Stimulated activated naive CD8-positive, alpha-beta T cell treated with anti-CD3 and anti-CD28 coated beads, Interleukin-15, Interleukin-2, amounts not matched to agents 100 ng/mL and 50 ng/mL, for 24 hours (primary cell): Measurements from ENCODE around the gene ORC5.
"Not testable (repeated sequence)": the region's sequence is repeated elsewhere in the genome, so short reads cannot be mapped to it uniquely, and the experiment has no call there.

Source experiments
- H3K27ac Mint-ChIP-seq: one replicate; pipeline ENCODE4 v1.8.0; 2021; ENCODE audit warnings: mild to moderate bottlenecking, mixed read lengths
- H3K27me3 Mint-ChIP-seq: one replicate; pipeline ENCODE4 v1.8.0; 2021; ENCODE audit warnings: mixed read lengths
- H3K36me3 Mint-ChIP-seq: one replicate; pipeline ENCODE4 v1.8.0; 2021; ENCODE audit warnings: low read depth, mixed read lengths
- H3K4me1 Mint-ChIP-seq: one replicate; pipeline ENCODE4 v1.8.0; 2021; ENCODE audit warnings: low read depth, mixed read lengths
- H3K4me3 Mint-ChIP-seq: one replicate; pipeline ENCODE4 v1.8.0; 2021; ENCODE audit warnings: mild to moderate bottlenecking, mixed read lengths
- H3K9me3 Mint-ChIP-seq: one replicate; pipeline ENCODE4 v1.8.0; 2021; ENCODE audit warnings: mixed read lengths

The ORC5 gene

GRCh38 chr7:104217620-104218019 is 9.8 kb upstream of the ORC5 start:
- peaks cover 15% of the 10 kb centered on the region for H3K27me3 Mint-ChIP-seq
- no peaks in the 10 kb centered on the region for H3K36me3 Mint-ChIP-seq

GRCh38 chr7:104209063-104209462 is 1.2 kb upstream of the ORC5 start:
- H3K4me3 Mint-ChIP-seq = peak overlapping the region; percentile 92

More at GRCh38 chr7:104217620-104218019, 9.8 kb upstream of the ORC5 start:
- H3K27ac Mint-ChIP-seq = no peak overlapping the region
- H3K4me3 Mint-ChIP-seq = no peak overlapping the region
- H3K9me3 Mint-ChIP-seq = peaks cover 8% of the 10 kb centered on the region
- H3K4me1 Mint-ChIP-seq = no peaks in the 10 kb centered on the region

GRCh38 chr7:104208421-104208780 is 588 bp upstream of the ORC5 start:
- peaks cover 36% of the 10 kb centered on the region for H3K4me1 Mint-ChIP-seq
- no peaks in the 10 kb centered on the region for H3K9me3 Mint-ChIP-seq
- H3K27me3 Mint-ChIP-seq = peaks cover 19% of the 10 kb centered on the region
- H3K36me3 Mint-ChIP-seq = peaks cover 7% of the 10 kb centered on the region
- H3K27ac Mint-ChIP-seq = peak overlapping the region; percentile 90
- peak overlapping the region; percentile 92 for H3K4me3 Mint-ChIP-seq

More at GRCh38 chr7:104209063-104209462, 1.2 kb upstream of the ORC5 start:
- Mint-ChIP-seq H3K27me3 (peaks cover 21% of the 10 kb centered on the region), H3K36me3 (peaks cover under 1% of the 10 kb centered on the region), H3K27ac (no peak overlapping the region), H3K9me3 (no peaks in the 10 kb centered on the region), H3K4me1 (peaks cover 33% of the 10 kb centered on the region)

- peak overlapping the region; percentile 90 for H3K27ac Mint-ChIP-seq
- H3K27me3 Mint-ChIP-seq = peaks cover 11% of the 10 kb centered on the region
- peaks cover 17% of the 10 kb centered on the region for H3K36me3 Mint-ChIP-seq
- H3K9me3 Mint-ChIP-seq = no peaks in the 10 kb centered on the region
- H3K4me1 Mint-ChIP-seq = peaks cover 36% of the 10 kb centered on the region
- H3K4me3 Mint-ChIP-seq = peak overlapping the region; percentile 92
Observed at GRCh38 chr7:104207348-104207730, 474 bp downstream of the ORC5 start.

GRCh38 chr7:104206841-104207240 is 972 bp downstream of the ORC5 start:
- peaks cover 36% of the 10 kb centered on the region for H3K4me1 Mint-ChIP-seq
- H3K27me3 Mint-ChIP-seq = peaks cover 10% of the 10 kb centered on the region
- peaks cover 22% of the 10 kb centered on the region for H3K36me3 Mint-ChIP-seq
- H3K27ac Mint-ChIP-seq = peak overlapping the region; percentile 90
- H3K9me3 Mint-ChIP-seq = no peaks in the 10 kb centered on the region
- peak overlapping the region; percentile 92 for H3K4me3 Mint-ChIP-seq

- Mint-ChIP-seq H3K27ac (no peak overlapping the region), H3K36me3 (peaks cover 84% of the 10 kb centered on the region), H3K9me3 (peaks cover 5% of the 10 kb centered on the region), H3K4me3 (no peak overlapping the region), H3K4me1 (peaks cover 7% of the 10 kb centered on the region), H3K27me3 (no peaks in the 10 kb centered on the region)
Observed at GRCh38 chr7:104198673-104199278, 9.0 kb downstream of the ORC5 start.

GRCh38 chr7:104196161-104196560 is 11.7 kb downstream of the ORC5 start:
- Mint-ChIP-seq H3K36me3 (peaks cover 86% of the 10 kb centered on the region), H3K4me1 (peaks cover 7% of the 10 kb centered on the region), H3K27me3 (no peaks in the 10 kb centered on the region), H3K9me3 (peaks cover 9% of the 10 kb centered on the region), H3K27ac (no peak overlapping the region), H3K4me3 (no peak overlapping the region)

GRCh38 chr7:104192434-104192833 is 15.4 kb downstream of the ORC5 start:
- Mint-ChIP-seq H3K36me3 (peaks cover 83% of the 10 kb centered on the region), H3K27me3 (no peaks in the 10 kb centered on the region), H3K4me3 (no peak overlapping the region), H3K27ac (no peak overlapping the region), H3K4me1 (peaks cover 10% of the 10 kb centered on the region), H3K9me3 (peaks cover 8% of the 10 kb centered on the region)

- H3K36me3 Mint-ChIP-seq = peaks cover 86% of the 10 kb centered on the region
- no peaks in the 10 kb centered on the region for H3K27me3 Mint-ChIP-seq
- no peak overlapping the region for H3K4me3 Mint-ChIP-seq
- no peak overlapping the region for H3K27ac Mint-ChIP-seq
- H3K9me3 Mint-ChIP-seq = peaks cover 4% of the 10 kb centered on the region
- no peaks in the 10 kb centered on the region for H3K4me1 Mint-ChIP-seq
Observed at GRCh38 chr7:104185346-104185745, 22.5 kb downstream of the ORC5 start.

- H3K27ac Mint-ChIP-seq = no peak overlapping the region
- H3K4me3 Mint-ChIP-seq = no peak overlapping the region
- peaks cover 8% of the 10 kb centered on the region for H3K9me3 Mint-ChIP-seq
- peaks cover 85% of the 10 kb centered on the region for H3K36me3 Mint-ChIP-seq
- H3K27me3 Mint-ChIP-seq = no peaks in the 10 kb centered on the region
- H3K4me1 Mint-ChIP-seq = no peaks in the 10 kb centered on the region
Observed at GRCh38 chr7:104179178-104179577, 28.6 kb downstream of the ORC5 start.

GRCh38 chr7:104177565-104178083 is 30.2 kb downstream of the ORC5 start:
- H3K36me3 Mint-ChIP-seq = peaks cover 81% of the 10 kb centered on the region
- not testable (repeated sequence) for H3K9me3 Mint-ChIP-seq, H3K27me3 Mint-ChIP-seq, H3K4me3 Mint-ChIP-seq, H3K27ac Mint-ChIP-seq, H3K4me1 Mint-ChIP-seq

GRCh38 chr7:104176332-104176731 is 31.5 kb downstream of the ORC5 start:
- Mint-ChIP-seq H3K27me3 (no peaks in the 10 kb centered on the region), H3K36me3 (peaks cover 79% of the 10 kb centered on the region), H3K27ac (no peak overlapping the region), H3K9me3 (peaks cover 8% of the 10 kb centered on the region), H3K4me3 (no peak overlapping the region), H3K4me1 (no peaks in the 10 kb centered on the region)

- H3K36me3 Mint-ChIP-seq = peaks cover 77% of the 10 kb centered on the region
- H3K27ac Mint-ChIP-seq = no peak overlapping the region
- peaks cover 8% of the 10 kb centered on the region for H3K9me3 Mint-ChIP-seq
- H3K27me3 Mint-ChIP-seq = no peaks in the 10 kb centered on the region
- H3K4me1 Mint-ChIP-seq = no peaks in the 10 kb centered on the region
- H3K4me3 Mint-ChIP-seq = no peak overlapping the region
Observed at GRCh38 chr7:104175361-104175984, 32.3 kb downstream of the ORC5 start.

- Mint-ChIP-seq H3K4me1 (no peaks in the 10 kb centered on the region), H3K27ac (no peak overlapping the region), H3K4me3 (no peak overlapping the region), H3K9me3 (peaks cover 5% of the 10 kb centered on the region), H3K36me3 (peaks cover 76% of the 10 kb centered on the region), H3K27me3 (no peaks in the 10 kb centered on the region)
Observed at GRCh38 chr7:104174798-104175197, 33.0 kb downstream of the ORC5 start.

- Mint-ChIP-seq H3K27me3 (no peaks in the 10 kb centered on the region), H3K27ac (no peak overlapping the region), H3K9me3 (no peaks in the 10 kb centered on the region), H3K36me3 (peaks cover 42% of the 10 kb centered on the region), H3K4me1 (no peaks in the 10 kb centered on the region), H3K4me3 (no peak overlapping the region)
Observed at GRCh38 chr7:104162081-104162480, 45.7 kb downstream of the ORC5 start.

GRCh38 chr7:104161244-104161643 is 46.6 kb downstream of the ORC5 start:
- Mint-ChIP-seq H3K4me3 (no peak overlapping the region), H3K27me3 (no peaks in the 10 kb centered on the region), H3K4me1 (no peaks in the 10 kb centered on the region), H3K9me3 (no peaks in the 10 kb centered on the region), H3K36me3 (peaks cover 35% of the 10 kb centered on the region), H3K27ac (no peak overlapping the region)
